Left lung (tissue), 10 donors: ENCODE results near the gene AGPAT3. TPM values are rescaled to one million over a fixed set of nuclear protein-coding genes. Genes with fewer than 3 reads are reported as not detected.

Experiments
- ATAC-seq: fragments of 200-7000 bp; cut with Tn5 transposase; one replicate; pipeline ENCODE4 v1.9.1; 2020; ENCODE audit warnings: moderate library complexity
- DNase-seq, 4 donors: peaks; one replicate each; pipeline ENCODE4 v3.0.0-alpha.2; 2013 to 2020
- H3K27ac ChIP-seq, 2 donors: fragments of 200-600 bp; sonication (generic) in 1 of 2; one replicate each; pipeline versions ENCODE4 v1.5.0 to v1.8.0; 2020 to 2021
- H3K27me3 ChIP-seq, 2 donors: fragments of 200-600 bp; sonication (generic) in 1 of 2; one replicate each; pipeline versions ENCODE4 v1.5.0 to v1.8.0; 2020 to 2021
- H3K36me3 ChIP-seq, 2 donors: fragments of 200-600 bp; sonication (generic) in 1 of 2; one replicate each; pipeline versions ENCODE4 v1.5.0 to v1.8.0; 2020 to 2021
- H3K4me1 ChIP-seq, 2 donors: fragments of 200-600 bp; one replicate each; pipeline ENCODE4 v1.8.0; 2021
- H3K4me3 ChIP-seq, 2 donors: fragments of 200-600 bp; sonication (generic) in 1 of 2; one replicate each; pipeline versions ENCODE4 v1.5.0 to v1.8.0; 2020 to 2021; ENCODE audit warnings: mild to moderate bottlenecking in 1 of 2
- H3K9me3 ChIP-seq, 2 donors: fragments of 200-600 bp; sonication (generic) in 1 of 2; one replicate each; pipeline versions ENCODE4 v1.5.0 to v1.8.0; 2020 to 2021
- CTCF ChIP-seq, 2 donors: fragments of 200-600 bp; sonication (generic) in 1 of 2; IDR thresholded peaks; one replicate each; pipeline versions ENCODE4 v1.5.0 to v1.8.0; 2021; ENCODE audit warnings: antibody characterized with exemption in 2 of 2
- intact Hi-C, 2 donors: fragments of 100-400 bp; cut with DNase I; formaldehyde crosslinking; loops; one replicate each; pipeline versions ENCODE4 v1.11.2 to v1.14.2; 2022
- polyA plus RNA-seq, 6 donors: library from polyadenylated mRNA; unstranded; fragments of 120-200 nt; gene quantifications; one replicate each; pipeline ENCODE4 v1.2.1, GENCODE V29; 2013; ENCODE audit not compliant: insufficient read length in 6 of 6
- total RNA-seq, 2 donors: library from RNA; stranded (reverse); fragmentation: NEBNext Ultra II Directional; extraction: Animal tissue kit (Norgen Biotek cat#: 25700); gene quantifications; one replicate each; pipeline ENCODE4 v1.2.1, GENCODE V29; 2021
- donor health status: DM: no; HTN: yes; CAD: no.
- donor health status: DM: no; HTN: no; CAD: no.

AGPAT3 gene
- total and polyA plus RNA-seq, 8 donors, result 37.4 to 111 (median 42.8) TPM

DNA sequence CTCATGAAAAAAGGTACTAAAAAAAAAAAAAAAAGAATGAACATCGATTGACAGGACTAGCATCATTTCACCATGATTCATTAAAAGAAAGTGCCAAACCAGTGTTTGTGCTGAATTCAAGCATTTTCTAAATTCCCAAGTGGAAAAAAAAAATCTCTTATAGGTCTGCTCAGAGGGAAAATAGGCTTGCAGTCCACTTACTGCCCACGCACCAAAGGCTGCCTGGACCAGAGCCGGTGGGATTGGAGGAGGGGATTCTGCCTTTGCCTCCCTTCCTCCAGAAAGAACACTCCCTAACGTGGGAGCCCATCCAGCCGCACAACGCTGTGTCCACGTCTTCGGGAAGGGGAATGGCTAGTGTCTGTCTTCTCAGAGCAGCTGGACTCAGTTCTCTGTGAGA lies 141.6 kb downstream of the AGPAT3 start:
- Histone ChIP-seq H3K4me3 (no peak overlapping the region), H3K9me3 (no peaks in the 10 kb centered on the region), H3K36me3 (no peaks in the 10 kb centered on the region), H3K27me3 (no peaks in the 10 kb centered on the region), H3K4me1 (peaks cover 3 to 9% of the 10 kb centered on the region in 2 donors), H3K27ac (peak overlapping the region in 1 of 2 donors; percentile 67)
- peak in 1 of 4 donors; percentile 50 for DNase-seq
- peak; percentile 13 for ATAC-seq
- intact Hi-C loops, result no loop called here
- TF ChIP-seq CTCF (IDR thresholded peaks at IDR 0.05), result no peak

GRCh38 chr21:44010429-44010828 lies 145.4 kb downstream of the AGPAT3 start:
- Histone ChIP-seq H3K27ac (no peak overlapping the region), H3K4me1 (peaks cover 3 to 33% of the 10 kb centered on the region in 2 donors), H3K4me3 (no peak overlapping the region), H3K27me3 (no peaks in the 10 kb centered on the region), H3K36me3 (no peaks in the 10 kb centered on the region), H3K9me3 (no peaks in the 10 kb centered on the region)
- intact Hi-C loops, result no loop called here
- DNase-seq (no peak), ATAC-seq (no peak)
- no peak for TF ChIP-seq CTCF (IDR thresholded peaks at IDR 0.05)

DNA sequence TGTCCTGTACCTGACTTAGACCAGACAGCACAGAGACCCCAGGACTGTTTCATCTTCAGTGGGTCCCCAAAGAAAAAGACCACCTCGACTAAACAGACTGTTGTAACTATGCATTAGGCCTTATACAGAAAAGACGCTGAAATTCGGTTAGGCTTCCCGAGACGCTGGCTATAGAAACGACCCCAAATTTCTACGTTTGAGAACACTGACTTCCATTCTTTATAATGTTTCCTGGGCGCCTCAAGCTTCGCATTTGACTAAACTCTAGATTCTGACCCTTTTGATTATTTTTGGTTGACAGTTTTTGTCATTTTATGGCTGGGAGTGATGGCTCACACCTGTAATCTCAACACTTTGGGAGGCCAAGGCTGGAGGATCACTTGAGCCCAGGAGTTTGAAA lies 146.1 kb downstream of the AGPAT3 start:
- H3K27ac ChIP-seq, result peak overlapping the region; percentile 94 to 97
- H3K4me3 ChIP-seq, result peak overlapping the region; percentile 80 to 85
- no peaks in the 10 kb centered on the region for H3K36me3 ChIP-seq
- no peaks in the 10 kb centered on the region for H3K9me3 ChIP-seq
- DNase-seq (no peak), ATAC-seq (no peak)
- no peak for TF ChIP-seq CTCF (IDR thresholded peaks at IDR 0.05)
- intact Hi-C loops, result no loop called here
- H3K4me1 ChIP-seq, result peaks cover 3 to 40% of the 10 kb centered on the region in 2 donors
- H3K27me3 ChIP-seq, result no peaks in the 10 kb centered on the region

DNA sequence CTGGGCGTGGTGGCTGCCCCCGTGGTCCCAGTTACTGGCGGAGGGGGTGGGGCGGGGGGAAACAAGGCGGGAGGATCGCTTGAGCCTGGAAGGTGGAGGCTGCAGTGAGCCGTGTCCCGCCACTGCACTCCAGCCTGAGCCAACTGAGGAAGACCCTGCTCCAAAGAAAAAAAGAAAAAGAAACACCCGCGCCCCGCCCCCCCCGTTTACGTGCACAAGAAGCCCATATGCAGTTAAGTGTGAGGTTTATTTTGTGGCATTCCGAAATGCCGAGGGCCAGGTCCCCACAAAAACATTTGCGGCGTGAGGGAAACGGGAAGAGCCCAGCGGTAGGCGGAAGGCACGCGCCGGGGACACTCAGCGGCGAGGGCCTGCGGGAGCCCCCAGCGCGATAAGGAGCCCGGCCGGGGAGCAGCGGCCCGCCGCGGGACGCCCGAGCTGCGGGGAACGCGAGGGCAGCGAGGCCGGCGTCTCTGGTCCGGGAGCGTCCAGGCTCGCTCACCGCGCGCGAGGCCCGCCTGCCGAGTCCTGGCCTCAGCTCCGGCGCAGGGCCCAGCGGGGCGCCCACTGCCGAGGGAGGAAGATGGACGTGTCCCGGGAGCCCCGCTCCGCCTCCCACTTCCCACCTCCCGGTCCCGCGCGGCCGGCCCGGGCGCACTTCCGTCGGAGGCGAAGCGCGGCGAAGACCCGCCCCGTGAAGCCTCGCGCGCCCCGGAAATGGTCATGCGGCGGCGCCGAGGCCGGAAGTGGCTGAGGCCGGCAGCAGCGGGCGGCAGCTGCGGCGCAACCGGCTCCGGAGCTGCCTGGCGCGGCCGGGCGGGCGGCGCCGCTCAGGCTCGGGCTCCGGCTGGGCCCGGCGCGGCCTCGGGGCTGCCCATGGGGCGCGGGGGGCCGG lies 146.8 kb downstream of the AGPAT3 start, which contains the start of gene TRAPPC10:
TRAPPC10 (plus strand) TSS at position 731 of the 895 bp plus-strand sequence. CDS start 185 bp downstream, outside the sequence.
- intact Hi-C loops, result no loop called here
- Histone ChIP-seq H3K4me1 (peaks cover 0 to 45% of the 10 kb centered on the region in 2 donors), H3K27me3 (no peaks in the 10 kb centered on the region), H3K27ac (peak within 1 kb of the TSS; percentile 94 to 97), H3K4me3 (peak within 1 kb of the TSS; percentile 80 to 85), H3K36me3 (no peaks in the 10 kb centered on the region), H3K9me3 (no peaks in the 10 kb centered on the region)
- peak; percentile 85 to 97 (median 89) for DNase-seq
- no peak for TF ChIP-seq CTCF (IDR thresholded peaks at IDR 0.05)
- ATAC-seq, result peak; percentile 90
